ENCODE results near the gene ATP4B. TPM values are rescaled to one million over a fixed set of nuclear protein-coding genes. Genes with fewer than 3 reads are reported as not detected.

The ATP4B gene
- total RNA-seq, 1 experiment from 2014 or later: not detected

GRCh38 chr13:113646921-113647340, 11.1 kb downstream of the ATP4B start:
- Histone ChIP-seq H3K79me2 (ENCODE audit: low read length) (no peaks in the 10 kb centered on the region), H3K27me3 (ENCODE audit: low read length) (no peaks in the 10 kb centered on the region), H3F3A (ENCODE audit: low read length, unreplicated experiment) (no peaks in the 10 kb centered on the region), H3K4me3 (ENCODE audit: low read length) (no peak overlapping the region), H3K36me3 (ENCODE audit: low read depth, low read length) (0 out of 2 replicates have a peak, but pooled peaks cover 5% of the 10 kb centered on the region), H2AFZ (ENCODE audit: low read length) (no peak overlapping the region), H3K4me1 (ENCODE audit: insufficient read depth, low read length) (peaks cover 9% of the 10 kb centered on the region; the same call in 1 of the 2 replicates), H3K27ac (ENCODE audit: low read length) (no peak overlapping the region), H3K9me3 (ENCODE audit: low read length) (no peaks in the 10 kb centered on the region), H3K4me2 (ENCODE audit: low read length) (no peak overlapping the region), H3K9me2 (replicated peaks; ENCODE audit: low read length) (no peaks in the 10 kb centered on the region), H3K9ac (ENCODE audit: low read length) (no peak overlapping the region), H4K20me1 (ENCODE audit: low read length) (no peaks in the 10 kb centered on the region)
- ChIA-PET POLR2A (ENCODE audit: unreplicated experiment) (interaction anchor here (0.6 kb wide), 1 partner anchor 95 kb away, joined by 3 read pairs; no protein-coding TSS in a partner anchor), CTCF (no interaction called here)
- no TSS peak for BruUV-seq (replicated peaks)
- intact Hi-C loops (cut with micrococcal nuclease): no loop called here
- DNase-seq: no peak
- TF ChIP-seq CTCF (conservative IDR thresholded peaks at IDR 0.05; ENCODE audit: low read depth, low read length) (no peak), EZH2 (IDR thresholded peaks at IDR 0.05; ENCODE audit: low read length, unreplicated experiment) (no peak), EZH2phosphoT487 (IDR thresholded peaks at IDR 0.05; ENCODE audit: borderline replicate concordance, low read length) (no peak)
- ATAC-seq: peak; percentile 19

GRCh38 chr13:113646376-113646775, 11.6 kb downstream of the ATP4B start:
- H3K4me2 ChIP-seq (ENCODE audit: low read length): no peak overlapping the region
- POLR2A ChIA-PET (ENCODE audit: unreplicated experiment): no interaction called here

More at GRCh38 chr13:113646376-113646775, 11.6 kb downstream of the ATP4B start:
- no peak overlapping the region for H2AFZ ChIP-seq (ENCODE audit: low read length)
- TF ChIP-seq EZH2phosphoT487 (IDR thresholded peaks at IDR 0.05; ENCODE audit: borderline replicate concordance, low read length) (no peak), EZH2 (IDR thresholded peaks at IDR 0.05; ENCODE audit: low read length, unreplicated experiment) (no peak), CTCF (conservative IDR thresholded peaks at IDR 0.05; ENCODE audit: low read depth, low read length) (no peak)
- no peak overlapping the region for H3K27ac ChIP-seq (ENCODE audit: low read length)
- H3K4me3 ChIP-seq (ENCODE audit: low read length): no peak overlapping the region
- H3K36me3 ChIP-seq (ENCODE audit: low read depth, low read length): peaks cover 10% of the 10 kb centered on the region
- no peak overlapping the region for H3K9ac ChIP-seq (ENCODE audit: low read length)
- H3K79me2 ChIP-seq (ENCODE audit: low read length): no peaks in the 10 kb centered on the region
- peaks cover 9% of the 10 kb centered on the region; the same call in 1 of the 2 replicates for H3K4me1 ChIP-seq (ENCODE audit: insufficient read depth, low read length)
- no peak for DNase-seq
- BruUV-seq (replicated peaks): no TSS peak
- CTCF ChIA-PET: no interaction called here
- intact Hi-C loops (cut with micrococcal nuclease): no loop called here
- ATAC-seq: no peak
- H3K9me3 ChIP-seq (ENCODE audit: low read length): no peaks in the 10 kb centered on the region
- no peaks in the 10 kb centered on the region for H3F3A ChIP-seq (ENCODE audit: low read length, unreplicated experiment)
- H3K27me3 ChIP-seq (ENCODE audit: low read length): no peaks in the 10 kb centered on the region
- no peaks in the 10 kb centered on the region for H3K9me2 ChIP-seq (replicated peaks; ENCODE audit: low read length)
- no peaks in the 10 kb centered on the region for H4K20me1 ChIP-seq (ENCODE audit: low read length)
